K562 (cell line): ENCODE results near the gene TTC23L. TPM values are rescaled to one million over a fixed set of nuclear protein-coding genes. Genes with fewer than 3 reads are reported as not detected.

ENCODE experiments used
- ADNP ChIP-seq: fragments of 200-800 bp; sonication (Bioruptor generic); IDR thresholded peaks from 2 replicates; pipeline ENCODE4 v1.6.1; 2016; ENCODE audit warnings: missing genetic modification characterization, missing compliant biosample characterization
- CXXC5 ChIP-seq: fragments of 250-450 bp; sonication (Bioruptor Pico); IDR thresholded peaks from 2 replicates; pipeline ENCODE4 v1.8.0; 2022; ENCODE audit warnings: inconsistent platforms, mild to moderate bottlenecking, moderate library complexity
- EWSR1 ChIP-seq: fragments of 450-650 bp; IDR thresholded peaks from 2 replicates; pipeline ENCODE4 v1.6.1; 2018; ENCODE audit warnings: borderline replicate concordance, mild to moderate bottlenecking, low read depth, moderate library complexity; ENCODE audit not compliant: partially characterized antibody
- FOXJ2 ChIP-seq: fragments of 200-800 bp; sonication (Bioruptor generic); IDR thresholded peaks from 2 replicates; pipeline ENCODE4 v1.6.1; 2016; ENCODE audit warnings: missing genetic modification characterization, missing compliant biosample characterization
- HDAC1 ChIP-seq, 2 experiments: fragments of 450-650 bp; IDR thresholded peaks; 2 replicates each; pipeline ENCODE4 v1.6.1; 2016 to 2017; ENCODE audit warnings: inconsistent platforms in 1 of 2, mild to moderate bottlenecking in 1 of 2, moderate library complexity in 1 of 2
- HNRNPLL ChIP-seq: fragments of 200-400 bp; formaldehyde crosslinking; IDR thresholded peaks from 2 replicates; pipeline ENCODE4 v1.6.1; 2017; ENCODE audit warnings: low read length, low read depth, mild to moderate bottlenecking; ENCODE audit not compliant: poor library complexity, severe bottlenecking
- LARP7 ChIP-seq: fragments of 450-650 bp; IDR thresholded peaks from 2 replicates; pipeline ENCODE4 v1.6.1; 2016
- NCOA1 ChIP-seq: fragments of 450-650 bp; IDR thresholded peaks from 2 replicates; pipeline ENCODE4 v1.6.1; 2016; ENCODE audit warnings: low read depth
- NFRKB ChIP-seq: fragments of 450-650 bp; IDR thresholded peaks from 2 replicates; pipeline ENCODE4 v1.6.1; 2016; ENCODE audit warnings: low read depth
- NKRF ChIP-seq: fragments of 450-650 bp; IDR thresholded peaks from 2 replicates; pipeline ENCODE4 v1.6.1; 2016; ENCODE audit warnings: borderline replicate concordance
- PCBP1 ChIP-seq: fragments of 200-400 bp; formaldehyde crosslinking; IDR thresholded peaks from 2 replicates; pipeline ENCODE4 v1.6.1; 2018; ENCODE audit warnings: mild to moderate bottlenecking, low read depth, low read length; ENCODE audit not compliant: poor library complexity, severe bottlenecking
- PTTG1 ChIP-seq: fragments of 450-650 bp; IDR thresholded peaks from 2 replicates; pipeline ENCODE4 v1.6.1; 2016; ENCODE audit warnings: low read depth, mild to moderate bottlenecking, missing genetic modification characterization, missing compliant biosample characterization
- SAFB2 ChIP-seq: fragments of 200-400 bp; formaldehyde crosslinking; IDR thresholded peaks from 2 replicates; pipeline ENCODE4 v1.6.1; 2018; ENCODE audit warnings: borderline replicate concordance, low read length, low read depth, moderate library complexity; ENCODE audit not compliant: severe bottlenecking
- SOX6 ChIP-seq: fragments of 450-650 bp; IDR thresholded peaks from 2 replicates; pipeline ENCODE4 v1.6.1; 2014; ENCODE audit warnings: mild to moderate bottlenecking
- TEAD4 ChIP-seq, 2 experiments: sonication (generic) in 1 of 2; formaldehyde crosslinking in 1 of 2; IDR thresholded peaks; 2 replicates each; pipeline versions ENCODE4 v1.6.1 to v1.8.0; 2012 to 2022; ENCODE audit warnings: borderline replicate concordance in 1 of 2, inconsistent platforms in 1 of 2, low read length in 1 of 2, mild to moderate bottlenecking in 1 of 2, missing genetic modification reagents in 1 of 2
- XRCC4 ChIP-seq: IDR thresholded peaks from one replicate; pipeline ENCODE4 v1.6.1; 2011; ENCODE audit not compliant: insufficient read depth, insufficient read length; ENCODE audit errors: extremely low read depth
- ZNF121 ChIP-seq: sonication (generic); formaldehyde crosslinking; conservative IDR thresholded peaks from 2 replicates; pipeline ENCODE4 v1.8.0; 2022; ENCODE audit warnings: missing genetic modification reagents
- ZNF408 ChIP-seq: fragments of 250-450 bp; sonication (Bioruptor Pico); IDR thresholded peaks from 2 replicates; pipeline ENCODE4 v1.4.0; 2020; ENCODE audit warnings: low read depth, mild to moderate bottlenecking, moderate library complexity
- polyA plus RNA-seq, 8 experiments: library from polyadenylated mRNA; depleted of rRNA in 4 of 8; stranded (reverse) in 5 of 8; unstranded in 3 of 8; fragments of >200 nt; fragmentation: Nextera tagmentation in 2 of 8; fragmentation: Illumina TruSeq in 1 of 8; extraction: Ambion mirVana in 2 of 8; extraction: Trizol in 1 of 8; gene quantifications; 2 replicates each; pipeline versions ENCODE4 v1.2.1 to v1.2.3, GENCODE V29; 2011 to 2014; ENCODE audit warnings: inconsistent platforms in 1 of 8, missing spikeins in 1 of 8
- total RNA-seq, 7 experiments: library from RNA; depleted of rRNA in 6 of 7; stranded (reverse); fragments of >200 nt in 6 of 7; fragmentation: Illumina TruSeq in 2 of 7; extraction: Trizol in 2 of 7; gene quantifications; 2 replicates each; pipeline versions ENCODE4 v1.2.1 to v1.2.3, GENCODE V29; 2011 to 2021; ENCODE audit warnings: low replicate concordance in 1 of 7
- TF ChIP-seq, protein P1 (sequence below): IDR thresholded peaks from 2 replicates; pipeline ENCODE4 v1.6.1; 2011; ENCODE audit warnings: borderline replicate concordance, low read depth, mild to moderate bottlenecking, moderate library complexity, low read length; ENCODE audit not compliant: insufficient read depth, poor library complexity, severe bottlenecking
- TF ChIP-seq, protein P2 (sequence below), 2 experiments: IDR thresholded peaks in 1 of 2; conservative IDR thresholded peaks in 1 of 2; 2 replicates each; pipeline ENCODE4 v1.6.1; 2016; ENCODE audit warnings: low read depth in 2 of 2, mild to moderate bottlenecking in 1 of 2, missing compliant biosample characterization in 1 of 2, missing genetic modification characterization in 1 of 2, moderate library complexity in 1 of 2

Gene TTC23L
- total and polyA plus RNA-seq, 9 of the 15 experiments (the other 6 are each of a cell fraction or from before 2014, with no cell fraction given), result 0.03 to 0.32 (median 0.14) TPM; not detected in 2

DNA sequence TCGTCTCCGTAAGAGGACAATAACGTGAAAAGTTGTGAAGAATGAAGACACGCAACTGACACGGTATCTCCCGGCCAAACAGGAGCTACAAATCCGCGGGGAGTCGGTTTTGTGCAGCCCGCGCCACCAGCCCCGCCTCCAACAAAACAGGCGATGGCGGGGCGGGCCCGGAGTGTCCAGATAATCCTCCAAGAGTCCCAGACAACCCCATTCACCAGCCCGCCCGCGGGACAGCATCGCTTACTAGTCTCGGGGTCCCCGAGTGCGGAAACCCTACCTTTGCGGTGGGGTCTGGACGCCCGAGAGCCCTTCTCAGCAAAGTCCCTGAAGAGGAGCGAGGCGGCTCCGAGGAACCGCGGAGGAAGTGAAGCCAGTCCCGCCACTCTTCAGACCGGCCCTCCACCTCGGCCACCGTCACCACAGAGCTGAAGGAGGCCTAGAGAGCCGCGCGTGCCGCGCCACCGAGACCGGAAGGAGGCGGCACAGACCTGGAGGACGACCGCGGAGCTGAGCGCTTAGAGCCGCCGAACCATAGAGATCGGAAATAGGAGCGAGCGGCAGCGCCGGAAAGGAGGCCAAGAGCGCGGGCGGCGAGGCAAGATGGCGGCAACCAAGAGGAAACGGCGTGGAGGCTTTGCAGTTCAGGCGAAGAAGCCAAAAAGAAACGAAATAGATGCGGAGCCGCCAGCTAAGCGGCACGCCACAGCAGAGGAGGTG, 76.3 kb downstream of the TTC23L start, which contains the start of the genes BRIX1 and RAD1 (continued):
- no peak for TF ChIP-seq XRCC4
- TF ChIP-seq, protein P1, sequence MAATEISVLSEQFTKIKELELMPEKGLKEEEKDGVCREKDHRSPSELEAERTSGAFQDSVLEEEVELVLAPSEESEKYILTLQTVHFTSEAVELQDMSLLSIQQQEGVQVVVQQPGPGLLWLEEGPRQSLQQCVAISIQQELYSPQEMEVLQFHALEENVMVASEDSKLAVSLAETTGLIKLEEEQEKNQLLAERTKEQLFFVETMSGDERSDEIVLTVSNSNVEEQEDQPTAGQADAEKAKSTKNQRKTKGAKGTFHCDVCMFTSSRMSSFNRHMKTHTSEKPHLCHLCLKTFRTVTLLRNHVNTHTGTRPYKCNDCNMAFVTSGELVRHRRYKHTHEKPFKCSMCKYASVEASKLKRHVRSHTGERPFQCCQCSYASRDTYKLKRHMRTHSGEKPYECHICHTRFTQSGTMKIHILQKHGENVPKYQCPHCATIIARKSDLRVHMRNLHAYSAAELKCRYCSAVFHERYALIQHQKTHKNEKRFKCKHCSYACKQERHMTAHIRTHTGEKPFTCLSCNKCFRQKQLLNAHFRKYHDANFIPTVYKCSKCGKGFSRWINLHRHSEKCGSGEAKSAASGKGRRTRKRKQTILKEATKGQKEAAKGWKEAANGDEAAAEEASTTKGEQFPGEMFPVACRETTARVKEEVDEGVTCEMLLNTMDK, result no peak
- TF ChIP-seq LARP7, result peak; percentile 20; the same call in 1 of the 2 replicates
- no peak for TF ChIP-seq EWSR1
- TF ChIP-seq SOX6, result peak; percentile 56; the same call in 1 of the 2 replicates
- no peak for TF ChIP-seq PTTG1
- TF ChIP-seq TEAD4 (IDR thresholded peaks at IDR 0.05; ENCODE audit: low read length), result peak; percentile 46
- no peak; the same call in 1 of the 2 replicates for TF ChIP-seq TEAD4 (CRISPR knock-in tag; IDR thresholded peaks at IDR 0.05; ENCODE audit: borderline replicate concordance)
- TF ChIP-seq PCBP1, result no peak
- TF ChIP-seq CXXC5 (CRISPR knock-in tag), result peak; percentile 92
- peak; percentile 100 for TF ChIP-seq NFRKB
- TF ChIP-seq ZNF408 (CRISPR knock-in tag), result no peak
- TF ChIP-seq HNRNPLL, result peak; percentile 60
- peak; percentile 55; the same call in 1 of the 2 replicates for TF ChIP-seq FOXJ2 (tag)
- no peak for TF ChIP-seq ZNF121 (CRISPR knock-in tag)
- TF ChIP-seq NKRF, result peak; percentile 97
- TF ChIP-seq NCOA1, result peak; percentile 15; the same call in 1 of the 2 replicates
- no peak for TF ChIP-seq SAFB2
- TF ChIP-seq ADNP, result no peak
- TF ChIP-seq, protein P2, sequence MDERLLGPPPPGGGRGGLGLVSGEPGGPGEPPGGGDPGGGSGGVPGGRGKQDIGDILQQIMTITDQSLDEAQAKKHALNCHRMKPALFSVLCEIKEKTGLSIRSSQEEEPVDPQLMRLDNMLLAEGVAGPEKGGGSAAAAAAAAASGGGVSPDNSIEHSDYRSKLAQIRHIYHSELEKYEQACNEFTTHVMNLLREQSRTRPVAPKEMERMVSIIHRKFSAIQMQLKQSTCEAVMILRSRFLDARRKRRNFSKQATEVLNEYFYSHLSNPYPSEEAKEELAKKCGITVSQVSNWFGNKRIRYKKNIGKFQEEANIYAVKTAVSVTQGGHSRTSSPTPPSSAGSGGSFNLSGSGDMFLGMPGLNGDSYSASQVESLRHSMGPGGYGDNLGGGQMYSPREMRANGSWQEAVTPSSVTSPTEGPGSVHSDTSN (CRISPR knock-in tag; IDR thresholded peaks at IDR 0.05; ENCODE audit: low read depth), result no peak
- TF ChIP-seq, protein P2 (tag; conservative IDR thresholded peaks at IDR 0.05; ENCODE audit: low read depth), result no peak
- peak in 1 of 2 experiments; percentile 97; a peak in 2 of 4 replicates for TF ChIP-seq HDAC1 (IDR thresholded peaks at IDR 0.05)
